ENCODE data around the gene SRC.

SRC gene

GRCh38 chr20:37385659-37386504 lies 39.9 kb downstream of the SRC start:
- DNase-seq, result no peak

GRCh38 chr20:37386505-37387251 lies 40.7 kb downstream of the SRC start:
- no peak for DNase-seq

- DNase-seq, result no peak
Observed at GRCh38 chr20:37387519-37388269, 41.8 kb downstream of the SRC start.

- no peak for DNase-seq
Observed at GRCh38 chr20:37388831-37389230, 42.9 kb downstream of the SRC start.

- no peak for DNase-seq
Observed at GRCh38 chr20:37389241-37389747, 43.4 kb downstream of the SRC start.

- DNase-seq, result no peak
Observed at GRCh38 chr20:37389844-37390275, 43.9 kb downstream of the SRC start.

GRCh38 chr20:37390503-37390890 lies 44.6 kb downstream of the SRC start:
- no peak for DNase-seq

GRCh38 chr20:37390891-37391525 lies 45.1 kb downstream of the SRC start:
- no peak for DNase-seq

- no peak for DNase-seq
Observed at GRCh38 chr20:37392441-37393195, 46.7 kb downstream of the SRC start.

GRCh38 chr20:37393196-37393862 lies 47.4 kb downstream of the SRC start:
- DNase-seq, result no peak

- no peak for DNase-seq
Observed at GRCh38 chr20:37393863-37394542, 48.1 kb downstream of the SRC start.

- DNase-seq, result no peak
Observed at GRCh38 chr20:37394543-37395409, 48.8 kb downstream of the SRC start.

GRCh38 chr20:37395410-37395797 lies 49.5 kb downstream of the SRC start:
- no peak for DNase-seq

- no peak for DNase-seq
Observed at GRCh38 chr20:37395921-37396415, 50.0 kb downstream of the SRC start.

- DNase-seq, result no peak
Observed at GRCh38 chr20:37396416-37397075, 50.6 kb downstream of the SRC start.

GRCh38 chr20:37397076-37397953 lies 51.4 kb downstream of the SRC start:
- DNase-seq, result no peak

GRCh38 chr20:37397954-37398749 lies 52.2 kb downstream of the SRC start:
- DNase-seq, result no peak

Data from stimulated activated CD4-positive, alpha-beta T cell treated with anti-CD3 and anti-CD28 coated beads, Interleukin-2, amount 100 ng/mL, for 48 hours (primary cell).